Measurements from ENCODE around the gene RAB11FIP3. TPM values are rescaled to one million over a fixed set of nuclear protein-coding genes. Genes with fewer than 3 reads are reported as not detected.

Gene RAB11FIP3
- total RNA-seq, 1 experiment from 2014 or later = 12.8 TPM

DNA sequence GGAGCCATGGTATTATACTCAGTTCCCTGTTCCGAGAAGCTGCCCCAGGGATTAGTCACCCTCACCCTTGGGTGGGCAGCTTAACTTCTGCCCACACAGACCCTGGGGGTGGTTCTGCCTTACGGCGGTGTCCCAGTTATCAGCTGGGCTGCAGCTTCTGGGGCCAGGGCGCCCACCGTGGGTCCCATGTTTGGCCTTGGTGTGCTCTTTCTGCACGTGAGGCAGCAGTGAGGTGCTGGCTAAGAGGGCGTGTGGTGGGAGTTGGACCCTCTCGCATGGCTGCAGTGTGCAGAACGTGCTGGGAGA, 46.7 kb downstream of the RAB11FIP3 start (continued):
- TF ChIP-seq, protein P1, sequence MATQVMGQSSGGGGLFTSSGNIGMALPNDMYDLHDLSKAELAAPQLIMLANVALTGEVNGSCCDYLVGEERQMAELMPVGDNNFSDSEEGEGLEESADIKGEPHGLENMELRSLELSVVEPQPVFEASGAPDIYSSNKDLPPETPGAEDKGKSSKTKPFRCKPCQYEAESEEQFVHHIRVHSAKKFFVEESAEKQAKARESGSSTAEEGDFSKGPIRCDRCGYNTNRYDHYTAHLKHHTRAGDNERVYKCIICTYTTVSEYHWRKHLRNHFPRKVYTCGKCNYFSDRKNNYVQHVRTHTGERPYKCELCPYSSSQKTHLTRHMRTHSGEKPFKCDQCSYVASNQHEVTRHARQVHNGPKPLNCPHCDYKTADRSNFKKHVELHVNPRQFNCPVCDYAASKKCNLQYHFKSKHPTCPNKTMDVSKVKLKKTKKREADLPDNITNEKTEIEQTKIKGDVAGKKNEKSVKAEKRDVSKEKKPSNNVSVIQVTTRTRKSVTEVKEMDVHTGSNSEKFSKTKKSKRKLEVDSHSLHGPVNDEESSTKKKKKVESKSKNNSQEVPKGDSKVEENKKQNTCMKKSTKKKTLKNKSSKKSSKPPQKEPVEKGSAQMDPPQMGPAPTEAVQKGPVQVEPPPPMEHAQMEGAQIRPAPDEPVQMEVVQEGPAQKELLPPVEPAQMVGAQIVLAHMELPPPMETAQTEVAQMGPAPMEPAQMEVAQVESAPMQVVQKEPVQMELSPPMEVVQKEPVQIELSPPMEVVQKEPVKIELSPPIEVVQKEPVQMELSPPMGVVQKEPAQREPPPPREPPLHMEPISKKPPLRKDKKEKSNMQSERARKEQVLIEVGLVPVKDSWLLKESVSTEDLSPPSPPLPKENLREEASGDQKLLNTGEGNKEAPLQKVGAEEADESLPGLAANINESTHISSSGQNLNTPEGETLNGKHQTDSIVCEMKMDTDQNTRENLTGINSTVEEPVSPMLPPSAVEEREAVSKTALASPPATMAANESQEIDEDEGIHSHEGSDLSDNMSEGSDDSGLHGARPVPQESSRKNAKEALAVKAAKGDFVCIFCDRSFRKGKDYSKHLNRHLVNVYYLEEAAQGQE (IDR thresholded peaks at IDR 0.05; ENCODE audit: low read depth) = no peak
- TF ChIP-seq YY1 (IDR thresholded peaks at IDR 0.05; ENCODE audit: extremely low read depth, insufficient replicate concordance, low read depth, low read length) (no peak), SIN3A (IDR thresholded peaks at IDR 0.05; ENCODE audit: low read depth) (no peak), ZBTB33 (IDR thresholded peaks at IDR 0.05; ENCODE audit: extremely low read depth, insufficient replicate concordance, low read length) (no peak)

DNA sequence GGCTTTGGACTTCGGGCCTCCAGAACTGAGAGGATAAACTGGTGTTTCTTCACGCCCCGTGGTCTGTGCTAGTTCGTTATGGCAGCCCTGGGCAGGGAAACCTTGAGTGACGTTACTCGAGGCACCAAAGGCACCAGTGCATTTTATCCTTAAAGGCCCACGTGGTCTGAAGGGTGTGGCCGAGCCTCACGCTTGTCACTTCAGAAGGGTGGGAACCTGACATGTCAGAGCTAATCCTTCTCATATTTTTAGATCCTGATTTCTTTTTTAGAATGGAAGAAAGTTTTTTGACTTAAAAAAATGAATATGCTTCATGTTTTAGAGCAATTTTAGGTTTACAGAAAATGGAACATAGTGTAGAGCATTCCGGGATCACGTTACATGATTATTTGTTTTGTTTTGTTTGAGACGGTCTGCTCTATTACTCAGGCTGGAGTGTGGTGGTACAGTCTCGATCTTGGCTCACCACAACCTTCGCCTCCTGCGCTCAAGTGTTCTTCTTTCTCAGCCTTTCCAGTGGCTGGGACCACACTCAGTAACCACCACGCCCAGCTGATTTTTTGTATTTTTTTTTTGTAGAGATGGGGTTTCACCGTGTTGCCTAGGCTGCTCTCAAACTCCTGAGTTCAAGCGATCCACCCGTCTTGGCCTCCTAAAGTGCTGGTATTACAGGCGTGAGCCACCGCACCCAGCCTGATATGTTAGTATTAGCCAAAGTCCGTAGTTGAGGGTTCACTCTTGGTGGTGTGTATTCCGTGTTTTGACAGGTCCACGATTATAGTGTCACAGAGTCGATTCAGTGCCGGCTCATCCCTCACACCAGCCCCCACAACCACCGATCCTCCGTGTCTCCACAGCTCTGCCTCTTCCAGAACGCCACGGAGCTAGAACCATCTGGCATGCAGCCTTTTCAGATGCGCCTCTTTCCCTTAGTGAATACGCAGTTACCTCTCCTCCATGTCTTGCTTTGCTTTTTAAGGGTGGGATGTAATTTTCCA, 47.9 kb downstream of the RAB11FIP3 start:
- DNase-seq (ENCODE audit: low read depth, low spot score) = no peak
- Histone ChIP-seq H3K27me3 (ENCODE audit: insufficient read depth, low read length) (no peaks in the 10 kb centered on the region), H3K36me3 (ENCODE audit: control insufficient read depth in 1 of 2, insufficient read depth in 2 of 2, low read length in 2 of 2) (no peaks in the 10 kb centered on the region), H3K4me3 (replicated peaks in 1 of 2; ENCODE audit: low read depth in 1 of 2, low read length in 2 of 2) (no peak overlapping the region), H3K4me2 (ENCODE audit: low read length) (no peak overlapping the region), H3K79me2 (ENCODE audit: insufficient read depth, low read length) (no peaks in the 10 kb centered on the region), H2AFZ (ENCODE audit: low read depth, low read length, poor library complexity, severe bottlenecking) (no peak overlapping the region), H3K9ac (ENCODE audit: low read length) (no peak overlapping the region), H3K9me3 (ENCODE audit: control insufficient read depth in 1 of 2, insufficient read depth in 1 of 2, low read depth in 1 of 2, low read length in 2 of 2) (no peaks in the 10 kb centered on the region), H4K20me1 (ENCODE audit: insufficient read depth) (no peaks in the 10 kb centered on the region), H3K4me1 (ENCODE audit: control insufficient read depth in 1 of 2, insufficient read depth in 2 of 2, low read length in 2 of 2) (peaks cover 6 to 13% of the 10 kb centered on the region in 2 experiments), H3K27ac (ENCODE audit: low read depth, low read length) (no peak overlapping the region), H3K9me2 (ENCODE audit: insufficient read depth) (no peaks in the 10 kb centered on the region)
- RAD21 ChIA-PET (ENCODE audit: low non-redundant PET in 1 of 2, low total read pairs in 2 of 2, uncharacterized antibody in 2 of 2, unreplicated experiment in 2 of 2) = no interaction called here
- no peak for ATAC-seq
- no peak for TF ChIP-seq EZH2 (IDR thresholded peaks at IDR 0.05)
- no peak for TF ChIP-seq ZBTB33 (IDR thresholded peaks at IDR 0.05; ENCODE audit: extremely low read depth, insufficient replicate concordance, low read length)
- TF ChIP-seq, protein P2, sequence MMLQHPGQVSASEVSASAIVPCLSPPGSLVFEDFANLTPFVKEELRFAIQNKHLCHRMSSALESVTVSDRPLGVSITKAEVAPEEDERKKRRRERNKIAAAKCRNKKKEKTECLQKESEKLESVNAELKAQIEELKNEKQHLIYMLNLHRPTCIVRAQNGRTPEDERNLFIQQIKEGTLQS (IDR thresholded peaks at IDR 0.05) = no peak
- TF ChIP-seq SP1 (IDR thresholded peaks at IDR 0.05; ENCODE audit: low read depth) = no peak
- no peak for TF ChIP-seq POLR2AphosphoS5 (IDR thresholded peaks at IDR 0.05; ENCODE audit: low read depth, low read length)
- no peak for TF ChIP-seq FOSL1 (IDR thresholded peaks at IDR 0.05; ENCODE audit: low read depth)
- TF ChIP-seq POLR2A (IDR thresholded peaks at IDR 0.05; ENCODE audit: borderline replicate concordance, extremely low read depth, insufficient read depth, insufficient read length) = no peak
- TF ChIP-seq JUND (IDR thresholded peaks at IDR 0.05) = no peak
- TF ChIP-seq CBX3 (IDR thresholded peaks at IDR 0.05; ENCODE audit: low read depth) = no peak
- CTCF ChIA-PET = no interaction called here
- POLR2A ChIA-PET = no interaction called here
- no TSS peak for BruUV-seq (replicated peaks)
- intact Hi-C loops (cut with micrococcal nuclease) = no loop called here
